ENCODE measurements around the gene MGAT5B. TPM values are rescaled to one million over a fixed set of nuclear protein-coding genes. Genes with fewer than 3 reads are reported as not detected.

Gene MGAT5B
- total and polyA plus RNA-seq, 2 donors (not counting 1 experiment from before 2014, with no cell fraction given), result 0.15 to 37.8 TPM

- Mint-ChIP-seq H3K4me3 (no peak overlapping the region), H3K4me1 (no peaks in the 10 kb centered on the region), H3K9me3 (ENCODE audit: insufficient read depth) (no peaks in the 10 kb centered on the region), H3K27me3 (peaks cover 16% of the 10 kb centered on the region), H3K27ac (no peak overlapping the region)
- H4K20me1 ChIP-seq (ENCODE audit: control insufficient read depth, insufficient read depth, low read length, poor library complexity, severe bottlenecking), result no peaks in the 10 kb centered on the region
- H3K36me3 ChIP-seq (replicated peaks in 1 of 2; ENCODE audit: control extremely low read depth in 1 of 2, control insufficient read depth in 1 of 2, extremely low read depth in 1 of 2, insufficient read depth in 2 of 2, low read length in 1 of 2), result no peaks in the 10 kb centered on the region
- H3K79me2 ChIP-seq (ENCODE audit: control insufficient read depth, insufficient read depth, low read length), result no peaks in the 10 kb centered on the region
- no peak overlapping the region for H3K4me2 ChIP-seq (replicated peaks; ENCODE audit: low read depth, low read length, poor library complexity, severe bottlenecking)
- intact Hi-C loops (cut with micrococcal nuclease), result no loop called here
- no peak overlapping the region for H3K9ac ChIP-seq (ENCODE audit: low read length)
- ChIA-PET POLR2A (no interaction called here), CTCF (no interaction called here)
- WGBS (ENCODE audit: insufficient coverage), result 87% methylated on average over 8 of the region's 12 CpGs
- peaks cover 0 to 4% (median 0%) of the 10 kb centered on the region in 3 donors for H3K9me3 ChIP-seq (ENCODE audit: control extremely low read depth in 1 of 3, control insufficient read depth in 2 of 3, insufficient read depth in 1 of 3, low read length in 2 of 3)
- H3K4me1 ChIP-seq (ENCODE audit: control insufficient read depth in 2 of 2, insufficient read depth in 2 of 2, low read length in 2 of 2), result no peaks in the 10 kb centered on the region
- no peak overlapping the region for H3K27ac ChIP-seq (ENCODE audit: low read length in 2 of 2)
- peaks cover 0 to 8% (median 0%) of the 10 kb centered on the region in 4 experiments for H3K27me3 ChIP-seq (replicated peaks in 1 of 4; ENCODE audit: control extremely low read depth in 1 of 4, control insufficient read depth in 3 of 4, insufficient read depth in 4 of 4, low read length in 3 of 4)
- TF ChIP-seq EZH2 (IDR thresholded peaks at IDR 0.05; ENCODE audit: borderline replicate concordance, insufficient read depth, low read depth, low read length, poor library complexity, severe bottlenecking), result no peak
- TF ChIP-seq CTCF (IDR thresholded peaks at IDR 0.05), result no peak
- H3K4me3 ChIP-seq (ENCODE audit: control extremely low read depth in 1 of 5, extremely low read depth in 1 of 5, insufficient read depth in 1 of 5, low read depth in 2 of 5, low read length in 4 of 5), result no peak overlapping the region
- ATAC-seq (ENCODE audit: low read depth) (no peak), DNase-seq (no peak)
- no peak overlapping the region for H2AFZ ChIP-seq (ENCODE audit: insufficient read depth, low read depth, low read length, poor library complexity, severe bottlenecking)
Measured at GRCh38 chr17:76921340-76922036, 53.3 kb downstream of the MGAT5B start.

GRCh38 chr17:76922084-76922483, 53.9 kb downstream of the MGAT5B start:
- ChIA-PET CTCF (no interaction called here), POLR2A (no interaction called here)
- H3K9me3 Mint-ChIP-seq (ENCODE audit: insufficient read depth), result no peaks in the 10 kb centered on the region
- no peak overlapping the region for H3K4me2 ChIP-seq (replicated peaks; ENCODE audit: low read depth, low read length, poor library complexity, severe bottlenecking)
- DNase-seq, result no peak
- 40% methylated on average over 1 of the region's 1 CpG for WGBS (ENCODE audit: insufficient coverage)
- H3K9me3 ChIP-seq (ENCODE audit: control extremely low read depth in 1 of 3, control insufficient read depth in 2 of 3, insufficient read depth in 1 of 3, low read length in 2 of 3), result peaks cover 0 to 4% (median 0%) of the 10 kb centered on the region in 3 donors
- TF ChIP-seq CTCF (IDR thresholded peaks at IDR 0.05) (no peak), EZH2 (IDR thresholded peaks at IDR 0.05; ENCODE audit: borderline replicate concordance, insufficient read depth, low read depth, low read length, poor library complexity, severe bottlenecking) (no peak)
- H3K79me2 ChIP-seq (ENCODE audit: control insufficient read depth, insufficient read depth, low read length), result no peaks in the 10 kb centered on the region
- no peak overlapping the region for H3K4me3 ChIP-seq (ENCODE audit: control extremely low read depth in 1 of 5, extremely low read depth in 1 of 5, insufficient read depth in 1 of 5, low read depth in 2 of 5, low read length in 4 of 5)
- intact Hi-C loops (cut with micrococcal nuclease), result no loop called here
- H4K20me1 ChIP-seq (ENCODE audit: control insufficient read depth, insufficient read depth, low read length, poor library complexity, severe bottlenecking), result no peaks in the 10 kb centered on the region
- no peak overlapping the region for H3K27ac ChIP-seq (ENCODE audit: low read length in 2 of 2)
- no peaks in the 10 kb centered on the region for H3K36me3 ChIP-seq (replicated peaks in 1 of 2; ENCODE audit: control extremely low read depth in 1 of 2, control insufficient read depth in 1 of 2, extremely low read depth in 1 of 2, insufficient read depth in 2 of 2, low read length in 1 of 2)
- no peak for ATAC-seq (ENCODE audit: low read depth)
- no peak overlapping the region for H3K4me3 Mint-ChIP-seq
- no peak overlapping the region for H3K27ac Mint-ChIP-seq
- H3K4me1 ChIP-seq (ENCODE audit: control insufficient read depth in 2 of 2, insufficient read depth in 2 of 2, low read length in 2 of 2), result no peaks in the 10 kb centered on the region
- peaks cover 0 to 8% (median 0%) of the 10 kb centered on the region in 4 experiments for H3K27me3 ChIP-seq (replicated peaks in 1 of 4; ENCODE audit: control extremely low read depth in 1 of 4, control insufficient read depth in 3 of 4, insufficient read depth in 4 of 4, low read length in 3 of 4)
- H2AFZ ChIP-seq (ENCODE audit: insufficient read depth, low read depth, low read length, poor library complexity, severe bottlenecking), result no peak overlapping the region
- no peak overlapping the region for H3K9ac ChIP-seq (ENCODE audit: low read length)
- peaks cover 10% of the 10 kb centered on the region for H3K27me3 Mint-ChIP-seq
- no peaks in the 10 kb centered on the region for H3K4me1 Mint-ChIP-seq

All from B cell (primary cell).